Measurements from ENCODE around the gene TSPAN4. TPM values are rescaled to one million over a fixed set of nuclear protein-coding genes. Genes with fewer than 3 reads are reported as not detected.

The TSPAN4 gene
- total and polyA plus RNA-seq, 2 donors (not counting 1 experiment from before 2014, with no cell fraction given), result 2.9 to 7.4 TPM

GRCh38 chr11:831118-831864 is 11.4 kb upstream of the TSPAN4 start:
- peaks cover 67 to 73% of the 10 kb centered on the region in 2 donors for H3K4me1 ChIP-seq (ENCODE audit: control insufficient read depth in 2 of 2, insufficient read depth in 2 of 2, low read length in 2 of 2)
- Mint-ChIP-seq H3K4me3 (peak overlapping the region; percentile 70), H3K4me1 (peaks cover 53% of the 10 kb centered on the region), H3K27me3 (peaks cover 7% of the 10 kb centered on the region), H3K27ac (no peak overlapping the region), H3K9me3 (ENCODE audit: insufficient read depth) (no peaks in the 10 kb centered on the region)
- peak overlapping the region; percentile 68 for H3K9ac ChIP-seq (ENCODE audit: low read length)
- ChIA-PET CTCF (interaction anchor here (1.0 to 1.4 kb wide), 2 partner anchors 17 to 22 kb away, joined by 3 read pairs; partner anchors contain the start of gene RPLP2), POLR2A (interaction anchor here (0.8 to 6.4 kb wide), 5 partner anchors 11 to 35 kb away, joined by 3 to 57 read pairs (median 11); partner anchors contain the start of genes PNPLA2, POLR2L and TSPAN4)
- no peaks in the 10 kb centered on the region for H3K79me2 ChIP-seq (ENCODE audit: control insufficient read depth, insufficient read depth, low read length)
- TF ChIP-seq CTCF (IDR thresholded peaks at IDR 0.05) (no peak), EZH2 (IDR thresholded peaks at IDR 0.05; ENCODE audit: borderline replicate concordance, insufficient read depth, low read depth, low read length, poor library complexity, severe bottlenecking) (no peak)
- H3K4me3 ChIP-seq (ENCODE audit: control extremely low read depth in 1 of 5, extremely low read depth in 1 of 5, insufficient read depth in 1 of 5, low read depth in 2 of 5, low read length in 4 of 5), result peak overlapping the region in 4 of 5 experiments; percentile 36 to 55 (median 48)
- H3K27me3 ChIP-seq (replicated peaks in 1 of 4; ENCODE audit: control extremely low read depth in 1 of 4, control insufficient read depth in 3 of 4, insufficient read depth in 4 of 4, low read length in 3 of 4), result peaks cover 0 to 65% (median 20%) of the 10 kb centered on the region in 4 experiments
- ATAC-seq (ENCODE audit: low read depth), result no peak
- 88% methylated on average over 20 of the region's 31 CpGs for WGBS (ENCODE audit: insufficient coverage)
- no peak overlapping the region for H3K27ac ChIP-seq (ENCODE audit: low read length in 2 of 2)
- peak overlapping the region; percentile 78 for H2AFZ ChIP-seq (ENCODE audit: insufficient read depth, low read depth, low read length, poor library complexity, severe bottlenecking)
- peak overlapping the region; percentile 99 for H3K4me2 ChIP-seq (replicated peaks; ENCODE audit: low read depth, low read length, poor library complexity, severe bottlenecking)
- intact Hi-C loops (cut with micrococcal nuclease), result no loop called here
- H3K36me3 ChIP-seq (replicated peaks in 1 of 2; ENCODE audit: control extremely low read depth in 1 of 2, control insufficient read depth in 1 of 2, extremely low read depth in 1 of 2, insufficient read depth in 2 of 2, low read length in 1 of 2), result no peaks in the 10 kb centered on the region
- DNase-seq, result peak; percentile 44
- H3K9me3 ChIP-seq (ENCODE audit: control extremely low read depth in 1 of 3, control insufficient read depth in 2 of 3, insufficient read depth in 1 of 3, low read length in 2 of 3), result peaks cover 0 to 15% (median 0%) of the 10 kb centered on the region in 3 donors
- peaks cover 50% of the 10 kb centered on the region for H4K20me1 ChIP-seq (ENCODE audit: control insufficient read depth, insufficient read depth, low read length, poor library complexity, severe bottlenecking)
